MM.1S (cell line): Measurements from ENCODE around the gene DISP2.

Experiments
- DNase-seq: peaks from one replicate; pipeline ENCODE4 v3.0.0-alpha.2; 2015
- H2AFZ ChIP-seq: fragments of 300-600 bp; sonication (generic); 2 replicates; pipeline ENCODE4 v1.6.0; 2016; ENCODE audit warnings: antibody characterized with exemption, low read length
- H3F3A ChIP-seq: fragments of 300-600 bp; sonication (generic); 2 replicates; pipeline ENCODE4 v1.6.1; 2016; ENCODE audit warnings: mild to moderate bottlenecking, antibody characterized with exemption, low read length, moderate library complexity, mixed read lengths; ENCODE audit not compliant: insufficient read depth
- H3K27ac ChIP-seq: fragments of 300-600 bp; sonication (generic); 2 replicates; pipeline ENCODE4 v1.5.1; 2016; ENCODE audit warnings: mild to moderate bottlenecking, low read length
- H3K27me3 ChIP-seq: fragments of 300-600 bp; sonication (generic); replicated peaks from 2 replicates; pipeline ENCODE4 v1.6.0; 2016; ENCODE audit warnings: low read length; ENCODE audit not compliant: insufficient read depth
- H3K36me3 ChIP-seq: fragments of 300-600 bp; sonication (generic); replicated peaks from 2 replicates; pipeline ENCODE4 v1.6.1; 2016; ENCODE audit warnings: mild to moderate bottlenecking, low read length, mixed read lengths; ENCODE audit not compliant: insufficient read depth
- H3K4me1 ChIP-seq: fragments of 300-600 bp; sonication (generic); 2 replicates; pipeline ENCODE4 v1.6.1; 2016; ENCODE audit warnings: low read length, mixed read lengths
- H3K4me2 ChIP-seq: fragments of 300-600 bp; sonication (generic); 2 replicates; pipeline ENCODE4 v1.6.0; 2016; ENCODE audit warnings: low read depth, low read length
- H3K4me3 ChIP-seq: fragments of 300-600 bp; sonication (generic); 2 replicates; pipeline ENCODE4 v1.5.1; 2016; ENCODE audit warnings: low read length, mixed read lengths
- H3K79me2 ChIP-seq: fragments of 300-600 bp; sonication (generic); 2 replicates; pipeline ENCODE4 v1.6.1; 2016; ENCODE audit warnings: mixed run types, low read length, mixed read lengths
- H3K9ac ChIP-seq: fragments of 300-600 bp; sonication (generic); 2 replicates; pipeline ENCODE4 v1.6.1; 2016; ENCODE audit warnings: low read length, mixed read lengths
- H3K9me2 ChIP-seq: fragments of 300-600 bp; sonication (generic); replicated peaks from 2 replicates; pipeline ENCODE4 v1.6.1; 2016; ENCODE audit warnings: mild to moderate bottlenecking, low read length, mixed read lengths; ENCODE audit not compliant: insufficient read depth
- H3K9me3 ChIP-seq: fragments of 300-600 bp; sonication (generic); replicated peaks from 2 replicates; pipeline ENCODE4 v1.6.1; 2016; ENCODE audit warnings: mild to moderate bottlenecking, low read length, mixed read lengths; ENCODE audit not compliant: insufficient read depth
- H4K20me1 ChIP-seq: fragments of 300-600 bp; sonication (generic); 2 replicates; pipeline ENCODE4 v1.6.1; 2016; ENCODE audit warnings: mild to moderate bottlenecking, low read length, moderate library complexity, mixed read lengths; ENCODE audit not compliant: insufficient read depth
- CTCF ChIP-seq: fragments of 300-600 bp; sonication (generic); IDR thresholded peaks from 2 replicates; pipeline ENCODE4 v1.5.1; 2016; ENCODE audit warnings: antibody characterized with exemption, low read length, mixed read lengths
- EZH2 ChIP-seq: fragments of 300-600 bp; sonication (generic); optimal IDR thresholded peaks from 2 replicates; pipeline ENCODE3; 2017; ENCODE audit warnings: low read depth, mild to moderate bottlenecking, antibody characterized with exemption, low read length, mixed read lengths
- EZH2phosphoT487 ChIP-seq: fragments of 300-600 bp; sonication (generic); IDR thresholded peaks from 2 replicates; pipeline ENCODE4 v1.6.1; 2018; ENCODE audit warnings: antibody characterized with exemption, low read length

DISP2 gene

GRCh38 chr15:40347559-40348473, 10.2 kb upstream of the DISP2 start:
- Histone ChIP-seq H3K79me2 (no peaks in the 10 kb centered on the region), H3K9me3 (no peaks in the 10 kb centered on the region)

GRCh38 chr15:40348474-40348870, 9.5 kb upstream of the DISP2 start:
- no peaks in the 10 kb centered on the region for H3K4me1 ChIP-seq
- no peak overlapping the region for H3K4me2 ChIP-seq
- H2AFZ ChIP-seq, result no peak overlapping the region

More at GRCh38 chr15:40347559-40348473, 10.2 kb upstream of the DISP2 start:
- no peak for DNase-seq
- H3K27me3 ChIP-seq, result no peaks in the 10 kb centered on the region
- no peaks in the 10 kb centered on the region for H3F3A ChIP-seq
- H4K20me1 ChIP-seq, result no peaks in the 10 kb centered on the region
- no peak overlapping the region for H2AFZ ChIP-seq
- no peaks in the 10 kb centered on the region for H3K4me1 ChIP-seq
- TF ChIP-seq EZH2, result no peak
- no peak for TF ChIP-seq CTCF
- no peak overlapping the region for H3K27ac ChIP-seq
- no peak overlapping the region for H3K9ac ChIP-seq
- H3K4me3 ChIP-seq, result no peak overlapping the region
- no peak overlapping the region for H3K4me2 ChIP-seq
- no peaks in the 10 kb centered on the region for H3K9me2 ChIP-seq
- no peaks in the 10 kb centered on the region for H3K36me3 ChIP-seq

GRCh38 chr15:40349163-40349562, 8.9 kb upstream of the DISP2 start:
- Histone ChIP-seq H3K79me2 (no peaks in the 10 kb centered on the region), H3F3A (no peaks in the 10 kb centered on the region), H2AFZ (no peak overlapping the region), H3K4me2 (no peak overlapping the region), H3K4me1 (no peaks in the 10 kb centered on the region), H3K9me2 (no peaks in the 10 kb centered on the region), H3K36me3 (no peaks in the 10 kb centered on the region), H3K27ac (no peak overlapping the region), H3K4me3 (no peak overlapping the region), H3K9me3 (no peaks in the 10 kb centered on the region), H3K9ac (no peak overlapping the region), H4K20me1 (no peaks in the 10 kb centered on the region), H3K27me3 (peaks cover 4% of the 10 kb centered on the region; the same call in 1 of the 2 replicates)
- DNase-seq, result no peak
- TF ChIP-seq CTCF, result no peak
- TF ChIP-seq EZH2phosphoT487, result no peak
- no peak for TF ChIP-seq EZH2

More at GRCh38 chr15:40348474-40348870, 9.5 kb upstream of the DISP2 start:
- Histone ChIP-seq H3K9ac (no peak overlapping the region), H3K36me3 (no peaks in the 10 kb centered on the region), H4K20me1 (no peaks in the 10 kb centered on the region), H3K79me2 (no peaks in the 10 kb centered on the region), H3F3A (no peaks in the 10 kb centered on the region), H3K27me3 (peaks cover under 1% of the 10 kb centered on the region; the same call in 1 of the 2 replicates), H3K27ac (no peak overlapping the region), H3K9me3 (no peaks in the 10 kb centered on the region), H3K4me3 (no peak overlapping the region), H3K9me2 (no peaks in the 10 kb centered on the region)
- DNase-seq, result no peak
- TF ChIP-seq EZH2 (no peak), EZH2phosphoT487 (no peak), CTCF (no peak)
